GM12872 (cell line): Measurements from ENCODE around the gene TEKT3.

ENCODE experiments used
- CTCF ChIP-seq: IDR thresholded peaks from 3 replicates; pipeline ENCODE4 v1.5.1; 2011; ENCODE audit warnings: low read depth, mild to moderate bottlenecking, low read length, moderate library complexity; ENCODE audit not compliant: insufficient read depth

Gene TEKT3

GRCh38 chr17:15341385-15341849 lies at the start of gene TEKT3:
TSS of gene TEKT3 (minus strand) at chr17:15341597. CDS start at chr17:15331585, 10,012 bp downstream.
- TF ChIP-seq CTCF: no peak

DNA sequence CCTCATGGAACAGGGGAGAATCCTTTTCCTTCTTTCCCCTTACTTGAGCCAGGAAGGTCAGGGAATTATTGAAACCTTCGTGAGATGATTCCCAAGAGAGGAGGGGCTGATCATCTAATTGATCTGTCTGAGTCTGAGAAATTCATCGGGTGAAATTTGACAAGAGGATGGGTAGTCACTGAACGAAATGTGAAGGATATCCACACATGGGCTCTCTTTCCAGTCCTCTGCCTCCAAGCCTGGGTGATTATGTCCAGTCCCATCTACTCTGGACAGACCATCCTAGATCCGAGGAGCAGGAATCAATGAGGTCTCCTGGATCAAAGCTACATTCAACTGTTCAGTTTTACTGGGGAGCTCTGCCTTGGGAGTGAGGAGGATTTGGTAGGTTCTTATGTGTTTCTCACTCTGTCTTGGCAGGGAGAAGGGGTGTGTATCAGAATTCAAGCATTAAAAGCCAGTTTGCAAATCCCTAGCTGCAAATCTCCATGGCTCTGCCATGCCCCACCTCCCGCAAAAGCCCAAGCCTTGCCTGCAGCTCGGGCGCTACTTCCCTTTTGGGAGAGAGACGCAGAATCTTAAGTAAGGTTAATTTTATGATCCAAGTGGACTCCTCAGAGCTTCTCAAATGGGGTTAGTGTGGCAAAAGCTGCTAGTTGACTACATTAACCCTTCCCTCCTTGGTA lies 47.1 kb upstream of the TEKT3 start:
- TF ChIP-seq CTCF: no peak

DNA sequence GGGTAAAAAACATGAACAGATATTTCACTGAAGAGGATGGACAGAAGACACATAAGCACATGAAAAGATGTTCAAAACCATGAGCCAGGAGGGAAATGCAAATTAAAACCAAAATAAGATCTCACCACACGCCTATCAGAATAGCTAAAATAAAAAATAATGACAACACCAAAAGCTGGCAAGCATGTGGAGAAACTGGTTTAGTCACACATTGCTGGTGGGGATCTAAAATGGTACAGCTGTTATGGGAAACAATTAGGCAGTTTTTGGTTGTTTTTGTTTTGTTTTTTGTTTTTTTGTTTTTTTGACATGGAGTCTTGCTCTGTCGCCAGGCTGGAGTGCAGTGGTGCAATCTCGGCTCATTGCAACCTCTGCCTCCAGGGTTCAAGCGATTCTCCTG lies 44.7 kb upstream of the TEKT3 start:
- no peak for TF ChIP-seq CTCF

DNA sequence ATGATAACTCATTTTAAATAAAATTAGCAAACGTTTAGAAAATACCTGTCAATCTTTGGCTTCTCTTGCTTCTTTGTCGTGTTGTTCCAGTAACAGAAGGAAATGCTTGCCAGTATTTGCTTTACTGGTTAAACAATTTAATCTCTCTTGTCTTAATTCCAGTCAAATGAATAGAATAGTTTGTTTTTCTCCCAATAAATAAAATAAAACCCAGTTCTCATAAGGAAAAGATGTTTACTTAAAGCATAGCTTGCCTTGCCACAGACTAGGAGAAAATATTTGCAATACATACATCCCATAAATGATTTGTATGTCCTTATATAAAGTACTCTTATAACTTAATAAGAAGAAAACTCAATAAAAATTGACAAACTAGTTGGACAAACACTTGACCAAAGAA lies 43.9 kb upstream of the TEKT3 start:
- no peak for TF ChIP-seq CTCF

GRCh38 chr17:15384142-15384787 lies 42.9 kb upstream of the TEKT3 start:
- no peak for TF ChIP-seq CTCF

DNA sequence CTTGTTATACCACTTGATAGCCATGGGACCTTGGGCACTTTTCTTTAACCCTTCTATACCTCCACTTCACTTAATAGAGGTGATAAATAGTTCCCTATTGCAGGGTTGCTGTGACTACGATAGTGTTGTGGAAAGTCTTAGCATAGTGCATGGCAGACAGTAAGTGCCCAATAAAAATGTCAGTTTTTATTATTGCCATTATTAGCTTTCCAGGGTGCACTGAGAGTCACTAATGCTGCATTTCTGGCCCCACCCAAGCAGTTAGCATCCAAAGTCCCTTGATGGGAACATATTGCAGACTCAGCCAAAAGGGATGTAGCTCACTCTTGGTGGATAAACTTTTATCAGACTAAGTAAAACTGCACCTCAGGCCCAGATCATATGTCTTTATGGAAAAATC lies 41.5 kb upstream of the TEKT3 start:
- TF ChIP-seq CTCF: no peak

DNA sequence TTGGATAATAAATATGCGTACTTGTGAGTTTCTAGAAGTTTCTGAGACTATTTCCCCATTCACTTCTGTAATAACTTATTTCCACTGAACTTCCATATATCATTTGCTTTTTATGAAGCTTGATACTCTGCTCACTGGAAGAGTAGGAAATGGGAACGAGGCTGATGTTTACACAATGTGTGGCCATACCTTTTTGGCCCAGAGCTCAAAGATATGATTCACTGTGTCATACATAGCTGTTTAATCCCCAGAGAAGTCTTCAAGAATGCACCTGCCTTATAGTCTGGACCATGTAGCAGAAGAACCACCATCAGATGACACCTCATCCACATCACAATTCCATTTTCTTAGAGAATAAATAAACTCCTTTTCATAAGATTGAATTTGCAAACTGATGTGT lies 40.3 kb upstream of the TEKT3 start:
- TF ChIP-seq CTCF: no peak
